Body of pancreas (tissue), 4 donors: ENCODE data around the gene KCNK13. TPM values are rescaled to one million over a fixed set of nuclear protein-coding genes. Genes with fewer than 3 reads are reported as not detected.

Experiments
- ATAC-seq: fragments of 150-250 bp; one replicate; pipeline ENCODE4 v1.9.1; 2016
- DNase-seq, 4 donors: peaks; one replicate each; pipeline ENCODE4 v3.0.0-alpha.2; 2019
- H3K27ac ChIP-seq, 4 donors: fragments of 200-600 bp; sonication (generic); 1 replicate in 3 of 4; 2 replicates in 1 of 4; pipeline versions ENCODE4 v1.5.1 to v1.6.1; 2016 to 2019; ENCODE audit warnings: mild to moderate bottlenecking in 1 of 4, mixed read lengths in 1 of 4, moderate library complexity in 1 of 4
- H3K27me3 ChIP-seq, 2 donors: fragments of 200-600 bp; sonication (generic); one replicate each; pipeline ENCODE4 v1.6.0; 2016; ENCODE audit warnings: mild to moderate bottlenecking in 1 of 2
- H3K36me3 ChIP-seq, 2 donors: fragments of 200-600 bp; sonication (generic); replicated peaks in 1 of 2; 2 replicates each; pipeline ENCODE4 v1.5.1; 2016; ENCODE audit warnings: low read depth in 2 of 2; ENCODE audit not compliant: insufficient read depth in 1 of 2
- H3K4me1 ChIP-seq: fragments of 200-600 bp; sonication (generic); one replicate; pipeline ENCODE4 v1.6.0; 2016
- H3K4me3 ChIP-seq, 2 donors: fragments of 200-600 bp; sonication (generic); 1 replicate in 1 of 2; 2 replicates in 1 of 2; pipeline ENCODE4 v1.5.1; 2016 to 2019
- H3K9me3 ChIP-seq, 3 donors: fragments of 200-600 bp; sonication (generic); 1 replicate in 2 of 3; 2 replicates in 1 of 3; pipeline ENCODE4 v1.5.1; 2016
- CTCF ChIP-seq, 7 experiments: fragments of 450-650 bp in 4 of 7; fragments of 200-600 bp in 3 of 7; sonication (generic) in 3 of 7; IDR thresholded peaks; one replicate each; pipeline ENCODE4 v1.5.1; 2016 to 2019; ENCODE audit warnings: antibody characterized with exemption in 7 of 7
- POLR2A ChIP-seq, 3 donors: fragments of 450-650 bp; IDR thresholded peaks; one replicate each; pipeline ENCODE4 v1.6.1; 2016; ENCODE audit warnings: antibody characterized with exemption in 3 of 3, mild to moderate bottlenecking in 2 of 3
- WGBS, 2 donors: methylation state at CpG; one replicate each; pipeline ENCODE4 v1.1.5; 2017; 5-methylcytosine and 5-hydroxymethylcytosine counted together
- intact Hi-C: fragments of 100-400 bp; cut with DNase I; formaldehyde crosslinking; loops from one replicate; pipeline ENCODE4 v1.15.1; 2023
- total RNA-seq, 2 donors: library from RNA; depleted of rRNA; stranded (reverse); fragments of >200 nt; gene quantifications; one replicate each; pipeline ENCODE4 v1.1.0, GENCODE V29; 2016

Gene KCNK13
- total RNA-seq, 2 donors from 2014 or later, result 0.26 TPM; not detected in 1

DNA sequence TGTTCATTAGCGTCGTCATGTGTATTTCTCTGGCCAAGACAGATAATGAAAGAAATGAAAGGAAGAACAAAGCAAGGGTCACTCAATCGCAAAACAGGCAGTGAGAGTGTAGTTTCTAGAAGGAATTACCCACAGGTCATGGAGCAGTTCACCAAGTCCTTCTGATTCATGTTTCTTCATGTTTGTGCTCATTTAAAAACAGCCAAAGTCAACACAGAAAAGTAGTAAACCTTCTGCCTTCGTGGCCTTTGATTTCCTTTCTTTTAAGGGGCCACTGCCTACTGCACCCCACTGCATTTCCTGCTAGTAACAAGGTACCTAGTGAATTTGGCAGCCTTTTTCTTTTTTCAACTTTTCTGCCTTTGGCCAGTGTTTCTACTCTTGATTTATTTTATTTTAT lies 75.1 kb downstream of the KCNK13 start:
- intact Hi-C loops, result no loop called here

GRCh38 chr14:90137807-90138206 lies 76.0 kb downstream of the KCNK13 start:
- Histone ChIP-seq H3K27ac (no peak overlapping the region), H3K4me3 (no peak overlapping the region), H3K9me3 (no peaks in the 10 kb centered on the region), H3K36me3 (no peaks in the 10 kb centered on the region), H3K4me1 (no peaks in the 10 kb centered on the region), H3K27me3 (no peaks in the 10 kb centered on the region)
- DNase-seq (no peak), ATAC-seq (no peak)
- intact Hi-C loops, result no loop called here
- TF ChIP-seq CTCF (IDR thresholded peaks at IDR 0.05), result no peak
- no peak for TF ChIP-seq POLR2A (IDR thresholded peaks at IDR 0.05)
- WGBS, 2 donors, result 44 to 58% methylated on average over 4 of the region's 4 CpGs

More for the DNA sequence above, 75.1 kb downstream of the KCNK13 start:
- no peak for TF ChIP-seq CTCF (IDR thresholded peaks at IDR 0.05)
- no peak for TF ChIP-seq POLR2A (IDR thresholded peaks at IDR 0.05)
- DNase-seq, result no peak
- H3K36me3 ChIP-seq, result no peaks in the 10 kb centered on the region
- no peak for ATAC-seq
- no peaks in the 10 kb centered on the region for H3K27me3 ChIP-seq
- H3K4me1 ChIP-seq, result no peaks in the 10 kb centered on the region
- H3K4me3 ChIP-seq, result no peak overlapping the region
- H3K9me3 ChIP-seq, result no peaks in the 10 kb centered on the region
- H3K27ac ChIP-seq, result no peak overlapping the region
- WGBS, 2 donors, result 68 to 74% methylated on average over 4 of the region's 4 CpGs

GRCh38 chr14:90139199-90139598 lies 77.4 kb downstream of the KCNK13 start:
- ATAC-seq (no peak), DNase-seq (no peak)
- Histone ChIP-seq H3K36me3 (no peaks in the 10 kb centered on the region), H3K9me3 (no peaks in the 10 kb centered on the region), H3K27me3 (no peaks in the 10 kb centered on the region), H3K4me3 (no peak overlapping the region), H3K4me1 (no peaks in the 10 kb centered on the region), H3K27ac (no peak overlapping the region)
- intact Hi-C loops, result no loop called here
- TF ChIP-seq CTCF (IDR thresholded peaks at IDR 0.05) (no peak), POLR2A (IDR thresholded peaks at IDR 0.05) (no peak)
- WGBS, 2 donors, result 69 to 88% methylated on average over 5 to 6 of the region's 6 CpGs

- intact Hi-C loops, result no loop called here
- Histone ChIP-seq H3K27ac (no peak overlapping the region), H3K27me3 (no peaks in the 10 kb centered on the region), H3K9me3 (no peaks in the 10 kb centered on the region), H3K4me1 (no peaks in the 10 kb centered on the region), H3K36me3 (no peaks in the 10 kb centered on the region), H3K4me3 (no peak overlapping the region)
- DNase-seq (no peak), ATAC-seq (no peak)
- 59 to 63% methylated on average over 12 of the region's 12 CpGs for WGBS, 2 donors
- no peak for TF ChIP-seq POLR2A (IDR thresholded peaks at IDR 0.05)
- no peak for TF ChIP-seq CTCF (IDR thresholded peaks at IDR 0.05)
These were observed 78.6 kb downstream of the KCNK13 start for GRCh38 chr14:90140298-90140955.

GRCh38 chr14:90140956-90141316 lies 79.1 kb downstream of the KCNK13 start:
- intact Hi-C loops, result no loop called here
- no peaks in the 10 kb centered on the region for H3K36me3 ChIP-seq
- H3K27me3 ChIP-seq, result no peaks in the 10 kb centered on the region
- H3K4me1 ChIP-seq, result no peaks in the 10 kb centered on the region
- H3K9me3 ChIP-seq, result no peaks in the 10 kb centered on the region
- no peak overlapping the region for H3K27ac ChIP-seq
- 65 to 74% methylated on average over 5 of the region's 5 CpGs for WGBS, 2 donors
- DNase-seq (no peak), ATAC-seq (no peak)
- H3K4me3 ChIP-seq, result no peak overlapping the region
- TF ChIP-seq CTCF (IDR thresholded peaks at IDR 0.05) (no peak), POLR2A (IDR thresholded peaks at IDR 0.05) (no peak)
